PC-3 (cell line): ENCODE data around the gene RELA.

Experiments used
- EZH2phosphoT487 ChIP-seq: fragments of 300-600 bp; sonication (generic); IDR thresholded peaks from 2 replicates; pipeline ENCODE4 v1.6.1; 2018; ENCODE audit warnings: mild to moderate bottlenecking, antibody characterized with exemption, low read length, borderline replicate concordance
- TF ChIP-seq, protein P1 (sequence below): fragments of 300-600 bp; sonication (generic); conservative IDR thresholded peaks from 2 replicates; pipeline ENCODE4 v1.5.1; 2017; ENCODE audit warnings: antibody characterized with exemption, low read depth, mild to moderate bottlenecking, low read length

- TF ChIP-seq, protein P1, sequence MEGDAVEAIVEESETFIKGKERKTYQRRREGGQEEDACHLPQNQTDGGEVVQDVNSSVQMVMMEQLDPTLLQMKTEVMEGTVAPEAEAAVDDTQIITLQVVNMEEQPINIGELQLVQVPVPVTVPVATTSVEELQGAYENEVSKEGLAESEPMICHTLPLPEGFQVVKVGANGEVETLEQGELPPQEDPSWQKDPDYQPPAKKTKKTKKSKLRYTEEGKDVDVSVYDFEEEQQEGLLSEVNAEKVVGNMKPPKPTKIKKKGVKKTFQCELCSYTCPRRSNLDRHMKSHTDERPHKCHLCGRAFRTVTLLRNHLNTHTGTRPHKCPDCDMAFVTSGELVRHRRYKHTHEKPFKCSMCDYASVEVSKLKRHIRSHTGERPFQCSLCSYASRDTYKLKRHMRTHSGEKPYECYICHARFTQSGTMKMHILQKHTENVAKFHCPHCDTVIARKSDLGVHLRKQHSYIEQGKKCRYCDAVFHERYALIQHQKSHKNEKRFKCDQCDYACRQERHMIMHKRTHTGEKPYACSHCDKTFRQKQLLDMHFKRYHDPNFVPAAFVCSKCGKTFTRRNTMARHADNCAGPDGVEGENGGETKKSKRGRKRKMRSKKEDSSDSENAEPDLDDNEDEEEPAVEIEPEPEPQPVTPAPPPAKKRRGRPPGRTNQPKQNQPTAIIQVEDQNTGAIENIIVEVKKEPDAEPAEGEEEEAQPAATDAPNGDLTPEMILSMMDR, result no peak
- TF ChIP-seq EZH2phosphoT487, result no peak
These were observed 52.3 kb downstream of the RELA start for GRCh38 chr11:65610404-65610803.
